Ishikawa (cell line): Measurements from ENCODE around the gene DTNBP1.

Experiments
- CEBPB ChIP-seq: IDR thresholded peaks from 2 replicates; pipeline ENCODE4 v1.6.1; 2012
- CREB1 ChIP-seq: IDR thresholded peaks from 2 replicates; pipeline ENCODE4 v1.6.1; 2012; ENCODE audit warnings: low read depth
- EGR1 ChIP-seq: IDR thresholded peaks from 2 replicates; pipeline ENCODE4 v1.6.1; 2012
- EP300 ChIP-seq: IDR thresholded peaks from 2 replicates; pipeline ENCODE4 v1.6.1; 2012; ENCODE audit warnings: borderline replicate concordance
- FOXM1 ChIP-seq: IDR thresholded peaks from 2 replicates; pipeline ENCODE4 v1.6.1; 2012; ENCODE audit warnings: low read depth, borderline replicate concordance
- MAX ChIP-seq: IDR thresholded peaks from 2 replicates; pipeline ENCODE4 v1.6.1; 2012
- NFIC ChIP-seq: IDR thresholded peaks from 2 replicates; pipeline ENCODE4 v1.6.1; 2012
- RAD21 ChIP-seq: IDR thresholded peaks from 2 replicates; pipeline ENCODE4 v1.6.1; 2012; ENCODE audit warnings: low read depth
- REST ChIP-seq: IDR thresholded peaks from 2 replicates; pipeline ENCODE4 v1.6.1; 2012; ENCODE audit warnings: low read depth, mild to moderate bottlenecking
- TAF1 ChIP-seq: IDR thresholded peaks from 2 replicates; pipeline ENCODE4 v1.6.1; 2012; ENCODE audit warnings: low read depth, mild to moderate bottlenecking
- TCF12 ChIP-seq: IDR thresholded peaks from 2 replicates; pipeline ENCODE4 v1.6.1; 2012; ENCODE audit warnings: low read depth
- TEAD4 ChIP-seq: IDR thresholded peaks from 2 replicates; pipeline ENCODE4 v1.6.1; 2012
- USF1 ChIP-seq: IDR thresholded peaks from 2 replicates; pipeline ENCODE4 v1.6.1; 2012
- YY1 ChIP-seq: IDR thresholded peaks from 2 replicates; pipeline ENCODE4 v1.6.1; 2012; ENCODE audit warnings: low read depth
- ZBTB7A ChIP-seq: IDR thresholded peaks from 2 replicates; pipeline ENCODE4 v1.6.1; 2012; ENCODE audit warnings: low read depth

Gene DTNBP1

GRCh38 chr6:15654250-15654649, 8.6 kb downstream of the DTNBP1 start:
- no peak for TF ChIP-seq EP300
- no peak for TF ChIP-seq CEBPB
- TF ChIP-seq USF1, result no peak
- no peak for TF ChIP-seq EGR1
- no peak for TF ChIP-seq MAX
- no peak for TF ChIP-seq TCF12
- TF ChIP-seq NFIC, result no peak
- no peak for TF ChIP-seq RAD21
- no peak for TF ChIP-seq CREB1
- TF ChIP-seq REST, result no peak
- TF ChIP-seq TAF1, result no peak
- no peak for TF ChIP-seq FOXM1
- TF ChIP-seq ZBTB7A, result no peak
- no peak for TF ChIP-seq TEAD4
- TF ChIP-seq YY1, result no peak

- no peak for TF ChIP-seq ZBTB7A
- TF ChIP-seq FOXM1, result no peak
- no peak for TF ChIP-seq CEBPB
- no peak for TF ChIP-seq TCF12
- TF ChIP-seq NFIC, result no peak
- no peak for TF ChIP-seq EP300
- no peak for TF ChIP-seq TAF1
- no peak for TF ChIP-seq TEAD4
- no peak for TF ChIP-seq EGR1
- no peak for TF ChIP-seq REST
- no peak for TF ChIP-seq USF1
- no peak for TF ChIP-seq RAD21
- no peak for TF ChIP-seq MAX
These were observed 9.2 kb downstream of the DTNBP1 start for GRCh38 chr6:15653581-15653980.

GRCh38 chr6:15644904-15645303, 17.9 kb downstream of the DTNBP1 start:
- TF ChIP-seq ZBTB7A (no peak), EP300 (no peak)

- TF ChIP-seq EP300 (no peak), REST (no peak), MAX (no peak), FOXM1 (no peak), ZBTB7A (no peak), TAF1 (no peak), NFIC (no peak), USF1 (no peak), YY1 (no peak), EGR1 (no peak), CREB1 (no peak), RAD21 (no peak)
These were observed 19.3 kb downstream of the DTNBP1 start for GRCh38 chr6:15643542-15643941.
